Frontal cortex (tissue), 4 donors: ENCODE measurements around the gene PRR20D. TPM values are rescaled to one million over a fixed set of nuclear protein-coding genes. Genes with fewer than 3 reads are reported as not detected.
"Not testable (repeated sequence)": the region's sequence is repeated elsewhere in the genome, so short reads cannot be mapped to it uniquely, and the experiment has no call there.

Experiments
- DNase-seq, 2 donors: peaks; one replicate each; pipeline ENCODE4 v3.0.0; 2012; ENCODE audit warnings: low spot score in 2 of 2
- FAIRE-seq: peaks from 2 replicates; lab custom pipeline; 2012; peaks lifted over from hg19 to GRCh38; lab: Jason Lieb, UNC
- small RNA-seq: library from RNA; depleted of rRNA; stranded (forward); fragments of <200 nt; gene quantifications from one replicate; pipeline ENCODE3, GENCODE V24; 2014
- total RNA-seq: library from RNA; depleted of rRNA; stranded (reverse); fragments of >200 nt; gene quantifications from one replicate; pipeline ENCODE4 v1.2.3, GENCODE V29; 2014
- donor health status: control.
- donor health status: control.
- donor health status: control.

The PRR20D gene
- total RNA-seq: not detected

DNA sequence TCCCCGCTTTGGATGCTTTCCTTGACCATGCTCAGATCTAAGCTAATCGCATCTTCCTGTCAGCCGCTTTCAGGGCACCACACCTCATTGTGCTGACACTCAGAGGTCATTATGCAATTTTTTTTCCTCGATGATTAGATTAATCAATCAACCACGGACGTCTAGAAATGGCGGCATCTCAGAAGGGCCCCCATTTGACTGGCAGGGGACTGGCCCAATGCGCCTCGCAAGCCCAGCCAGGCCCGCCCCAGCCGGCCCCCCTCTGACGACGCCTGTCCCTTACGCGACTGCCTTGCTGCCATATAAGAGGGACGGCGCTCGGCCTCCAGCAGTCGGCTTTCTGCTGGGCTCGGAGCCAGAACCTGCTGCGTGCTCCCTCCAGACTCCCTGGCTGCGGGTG is at the start of gene PRR20D:
Gene PRR20D, plus strand, starts transcription at position 301 of the 400 bp plus-strand sequence. CDS start 387 bp downstream, outside the sequence.
- not testable (repeated sequence) for DNase-seq, FAIRE-seq

DNA sequence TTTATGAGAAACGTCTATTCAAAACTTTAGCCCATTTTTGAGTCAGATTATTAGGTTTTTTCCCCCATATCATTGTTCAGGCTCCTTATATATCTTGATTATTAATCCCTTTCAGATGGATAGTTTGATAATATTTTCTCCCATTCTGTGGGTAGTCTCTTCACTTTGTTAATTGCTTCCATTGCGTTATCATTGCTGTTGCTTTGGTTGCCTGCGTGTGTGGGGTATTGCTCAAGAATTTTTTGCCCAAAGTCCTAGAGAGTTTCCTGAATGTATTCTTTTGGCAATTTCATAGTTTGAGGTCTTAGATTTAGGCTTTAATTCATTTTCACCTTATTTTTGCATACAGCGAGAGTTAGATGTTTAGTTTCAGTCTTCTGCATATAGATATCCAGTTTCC is 45.5 kb upstream of the PRR20D start:
- DNase-seq: no peak
- FAIRE-seq: no peak

DNA sequence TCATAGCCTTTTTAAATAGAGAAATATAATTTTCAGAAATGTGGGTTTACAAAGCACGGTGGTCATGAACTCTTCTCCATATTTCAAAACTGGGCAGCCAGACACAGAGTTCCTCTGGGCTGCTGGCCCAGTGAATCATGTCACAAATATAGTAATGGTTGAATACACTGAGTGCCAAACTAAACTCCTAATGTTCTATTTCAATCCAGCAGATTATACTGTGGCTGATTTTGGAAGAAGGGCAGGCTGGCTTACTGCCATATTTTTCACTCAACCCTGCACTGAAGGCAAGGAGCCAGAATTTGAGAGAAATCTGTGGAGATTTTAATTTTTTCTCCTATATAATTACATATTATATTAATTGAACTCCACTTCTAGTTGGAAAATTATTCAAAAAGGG is 36.8 kb upstream of the PRR20D start:
- no peak for FAIRE-seq
- DNase-seq: no peak

DNA sequence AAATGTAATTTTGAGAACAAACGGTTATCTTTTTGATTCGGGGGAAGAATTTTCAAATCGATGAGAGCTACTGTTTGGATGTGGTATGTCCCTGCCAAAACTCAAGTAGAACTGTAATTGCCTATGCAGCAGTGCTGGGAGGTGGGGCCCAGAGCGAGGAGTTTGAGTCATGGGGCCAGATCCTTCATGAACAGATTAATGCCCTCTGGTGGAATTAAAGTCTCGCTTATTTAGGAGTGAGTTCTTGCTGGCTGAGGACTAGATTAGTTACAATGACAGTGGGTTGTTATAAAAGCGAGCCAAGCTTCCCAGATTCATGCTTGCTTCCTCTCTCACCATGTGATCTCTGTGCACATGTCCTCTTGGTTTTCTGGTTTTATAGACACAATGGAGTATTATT is 31.5 kb upstream of the PRR20D start:
- no peak for DNase-seq
- no peak for FAIRE-seq

DNA sequence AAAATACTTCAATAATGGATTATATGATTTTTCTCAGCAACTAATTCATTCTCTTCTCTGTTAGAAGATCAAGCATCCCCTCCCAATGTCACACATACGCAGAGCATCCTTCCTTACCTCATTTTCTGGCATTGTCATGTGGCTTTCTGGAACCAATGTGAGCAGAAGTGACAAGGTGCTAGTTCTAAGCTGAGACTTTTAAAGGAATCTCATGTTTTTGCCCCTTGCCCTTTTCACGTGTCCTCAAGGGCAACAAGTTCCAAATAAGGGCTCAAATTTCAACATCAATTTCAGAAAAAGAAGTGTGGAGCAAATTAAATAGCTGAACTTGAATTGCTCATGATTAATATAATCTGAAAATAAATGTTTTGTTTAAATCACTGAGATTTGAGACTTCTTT is 24.3 kb upstream of the PRR20D start:
- no peak for FAIRE-seq
- no peak for DNase-seq

DNA sequence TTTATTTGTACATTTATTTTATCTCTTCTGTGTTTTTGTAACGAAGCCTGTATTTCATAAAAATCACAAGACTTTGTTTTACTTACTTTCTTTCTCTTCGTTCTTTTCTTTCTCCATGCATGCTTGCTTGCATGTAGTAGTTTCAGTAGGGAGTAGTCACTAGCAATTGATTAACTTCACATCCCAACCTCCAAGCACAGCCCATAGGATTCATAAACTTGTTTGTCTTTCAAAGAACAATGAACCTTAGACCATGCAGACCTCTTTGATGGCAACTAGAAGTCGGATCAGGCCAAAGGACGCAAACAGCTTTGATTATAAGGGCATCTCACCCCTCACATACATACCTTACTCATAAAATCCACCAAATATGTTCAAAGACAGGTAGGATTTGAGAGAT is 22.8 kb upstream of the PRR20D start:
- no peak for DNase-seq
- no peak for FAIRE-seq

DNA sequence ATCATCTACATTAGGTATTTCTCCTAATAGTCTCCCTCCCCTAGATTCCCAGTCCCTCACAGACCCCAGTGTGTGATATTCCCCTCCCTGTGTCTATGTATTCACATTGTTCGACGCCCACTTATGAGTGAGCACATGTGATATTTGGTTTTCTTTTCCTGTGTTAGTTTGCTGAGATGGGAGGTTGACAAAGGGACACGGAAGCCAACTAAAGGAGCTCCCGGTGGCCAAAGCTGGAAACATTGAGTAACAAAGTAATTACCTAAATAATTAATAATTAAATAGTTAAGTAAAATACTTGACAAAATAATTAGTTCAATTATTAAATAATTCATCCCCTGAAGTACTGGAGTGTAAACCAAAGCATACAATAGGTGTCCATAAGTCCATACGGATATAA is 21.4 kb upstream of the PRR20D start:
- no peak for FAIRE-seq

DNA sequence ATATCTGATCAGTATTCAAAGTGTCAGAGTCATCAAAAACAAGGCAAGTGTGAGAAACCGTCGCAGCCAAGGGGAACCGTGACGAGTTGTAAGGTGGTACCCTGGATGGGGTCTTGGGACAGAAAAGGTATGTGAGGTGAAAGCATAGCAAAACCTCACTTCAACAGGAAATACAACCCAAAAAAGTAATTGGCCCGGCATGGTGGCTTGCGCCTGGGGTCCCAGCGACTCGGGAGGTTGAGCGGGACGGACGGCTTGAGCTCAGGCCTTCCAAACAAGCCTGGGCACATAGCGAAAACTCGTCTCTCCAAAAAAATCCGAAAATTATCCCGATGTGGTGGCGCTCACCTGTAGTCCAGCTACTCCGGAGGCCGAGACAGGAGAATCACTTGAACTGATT is 20.7 kb upstream of the PRR20D start:
- DNase-seq, FAIRE-seq: not testable (repeated sequence)

More for the DNA sequence above, 21.4 kb upstream of the PRR20D start:
- DNase-seq: no peak

DNA sequence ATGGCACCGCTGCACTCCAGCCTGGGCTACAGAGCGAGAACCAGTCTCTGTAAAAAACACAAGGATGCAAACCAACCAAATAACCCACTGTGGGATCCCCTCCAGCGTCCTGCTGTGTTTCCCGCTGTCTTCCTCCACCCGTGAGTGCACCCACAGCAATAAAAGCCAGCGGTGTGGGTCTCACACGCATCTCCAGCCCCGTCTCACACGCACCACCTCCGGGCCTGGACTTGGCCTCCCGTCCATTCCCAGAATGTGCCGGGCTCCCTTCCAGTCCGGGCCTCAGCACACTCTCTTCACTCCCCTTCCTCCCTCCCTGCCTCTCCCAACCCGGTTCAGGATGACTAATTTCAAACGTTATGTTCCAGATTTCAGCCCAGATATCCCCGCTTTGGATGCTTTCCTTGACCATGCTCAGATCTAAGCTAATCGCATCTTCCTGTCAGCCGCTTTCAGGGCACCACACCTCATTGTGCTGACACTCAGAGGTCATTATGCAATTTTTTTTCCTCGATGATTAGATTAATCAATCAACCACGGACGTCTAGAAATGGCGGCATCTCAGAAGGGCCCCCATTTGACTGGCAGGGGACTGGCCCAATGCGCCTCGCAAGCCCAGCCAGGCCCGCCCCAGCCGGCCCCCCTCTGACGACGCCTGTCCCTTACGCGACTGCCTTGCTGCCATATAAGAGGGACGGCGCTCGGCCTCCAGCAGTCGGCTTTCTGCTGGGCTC is 20.0 kb upstream of the PRR20D start, which contains the start of gene PRR20A:
Gene PRR20A, plus strand, starts transcription at position 684 of the 734 bp plus-strand sequence. CDS start 387 bp downstream, outside the sequence.
- FAIRE-seq, DNase-seq: not testable (repeated sequence)

DNA sequence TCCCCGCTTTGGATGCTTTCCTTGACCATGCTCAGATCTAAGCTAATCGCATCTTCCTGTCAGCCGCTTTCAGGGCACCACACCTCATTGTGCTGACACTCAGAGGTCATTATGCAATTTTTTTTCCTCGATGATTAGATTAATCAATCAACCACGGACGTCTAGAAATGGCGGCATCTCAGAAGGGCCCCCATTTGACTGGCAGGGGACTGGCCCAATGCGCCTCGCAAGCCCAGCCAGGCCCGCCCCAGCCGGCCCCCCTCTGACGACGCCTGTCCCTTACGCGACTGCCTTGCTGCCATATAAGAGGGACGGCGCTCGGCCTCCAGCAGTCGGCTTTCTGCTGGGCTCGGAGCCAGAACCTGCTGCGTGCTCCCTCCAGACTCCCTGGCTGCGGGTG is 13.2 kb upstream of the PRR20D start, which contains the start of gene PRR20B:
Gene PRR20B, plus strand, starts transcription at position 301 of the 400 bp plus-strand sequence. CDS start 387 bp downstream, outside the sequence.
- FAIRE-seq: not testable (repeated sequence)

DNA sequence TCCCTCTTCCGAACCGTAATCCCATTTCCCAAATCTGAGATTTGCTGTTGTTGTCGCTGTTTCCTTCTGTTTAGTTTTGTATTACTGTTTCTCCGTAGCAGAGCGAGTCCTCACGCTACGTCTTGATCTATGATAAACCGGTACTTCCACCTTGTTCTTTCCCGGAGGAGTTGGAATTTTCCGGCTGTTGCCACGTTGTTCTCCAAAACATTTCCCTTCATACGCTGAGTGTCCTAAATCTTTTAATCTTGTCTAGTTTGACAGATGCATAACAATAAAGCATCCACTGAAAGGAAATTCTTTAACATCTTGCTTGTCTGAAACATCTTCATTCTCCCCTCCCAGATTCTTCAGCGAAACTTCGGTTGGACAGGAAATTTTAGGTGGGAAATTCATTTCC is 12.3 kb upstream of the PRR20D start:
- FAIRE-seq, DNase-seq: not testable (repeated sequence)

More for the DNA sequence above, 13.2 kb upstream of the PRR20D start, which contains the start of gene PRR20B:
- DNase-seq: not testable (repeated sequence)

DNA sequence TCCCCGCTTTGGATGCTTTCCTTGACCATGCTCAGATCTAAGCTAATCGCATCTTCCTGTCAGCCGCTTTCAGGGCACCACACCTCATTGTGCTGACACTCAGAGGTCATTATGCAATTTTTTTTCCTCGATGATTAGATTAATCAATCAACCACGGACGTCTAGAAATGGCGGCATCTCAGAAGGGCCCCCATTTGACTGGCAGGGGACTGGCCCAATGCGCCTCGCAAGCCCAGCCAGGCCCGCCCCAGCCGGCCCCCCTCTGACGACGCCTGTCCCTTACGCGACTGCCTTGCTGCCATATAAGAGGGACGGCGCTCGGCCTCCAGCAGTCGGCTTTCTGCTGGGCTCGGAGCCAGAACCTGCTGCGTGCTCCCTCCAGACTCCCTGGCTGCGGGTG is 6.7 kb upstream of the PRR20D start, which contains the start of gene PRR20C:
Gene PRR20C, plus strand, starts transcription at position 301 of the 400 bp plus-strand sequence. CDS start 387 bp downstream, outside the sequence.
- FAIRE-seq, DNase-seq: not testable (repeated sequence)

DNA sequence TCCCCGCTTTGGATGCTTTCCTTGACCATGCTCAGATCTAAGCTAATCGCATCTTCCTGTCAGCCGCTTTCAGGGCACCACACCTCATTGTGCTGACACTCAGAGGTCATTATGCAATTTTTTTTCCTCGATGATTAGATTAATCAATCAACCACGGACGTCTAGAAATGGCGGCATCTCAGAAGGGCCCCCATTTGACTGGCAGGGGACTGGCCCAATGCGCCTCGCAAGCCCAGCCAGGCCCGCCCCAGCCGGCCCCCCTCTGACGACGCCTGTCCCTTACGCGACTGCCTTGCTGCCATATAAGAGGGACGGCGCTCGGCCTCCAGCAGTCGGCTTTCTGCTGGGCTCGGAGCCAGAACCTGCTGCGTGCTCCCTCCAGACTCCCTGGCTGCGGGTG is 6.5 kb downstream of the PRR20D start, which contains the start of gene PRR20E:
Gene PRR20E, plus strand, starts transcription at position 301 of the 400 bp plus-strand sequence. CDS start 387 bp downstream, outside the sequence.
- DNase-seq, FAIRE-seq: not testable (repeated sequence)

DNA sequence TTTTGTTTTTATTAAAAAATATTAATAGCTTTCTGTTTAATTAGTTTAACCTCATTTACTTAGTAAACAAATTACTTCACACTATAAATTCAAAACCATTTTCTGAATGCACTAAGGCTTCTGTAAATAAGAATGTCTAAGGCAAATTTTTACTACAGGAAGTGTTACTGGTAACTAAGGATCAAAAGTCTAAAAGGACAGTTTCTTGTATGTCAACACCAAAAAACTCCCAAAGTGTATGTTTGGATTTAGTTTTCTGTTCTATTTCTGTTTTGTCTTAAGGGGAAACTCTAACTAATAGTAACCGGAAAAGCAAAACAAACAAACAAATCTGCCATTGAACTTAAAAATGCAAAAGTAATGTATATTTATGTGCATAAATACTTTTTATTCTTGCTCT is 31.2 kb downstream of the PRR20D start:
- no peak for DNase-seq
- no peak for FAIRE-seq

DNA sequence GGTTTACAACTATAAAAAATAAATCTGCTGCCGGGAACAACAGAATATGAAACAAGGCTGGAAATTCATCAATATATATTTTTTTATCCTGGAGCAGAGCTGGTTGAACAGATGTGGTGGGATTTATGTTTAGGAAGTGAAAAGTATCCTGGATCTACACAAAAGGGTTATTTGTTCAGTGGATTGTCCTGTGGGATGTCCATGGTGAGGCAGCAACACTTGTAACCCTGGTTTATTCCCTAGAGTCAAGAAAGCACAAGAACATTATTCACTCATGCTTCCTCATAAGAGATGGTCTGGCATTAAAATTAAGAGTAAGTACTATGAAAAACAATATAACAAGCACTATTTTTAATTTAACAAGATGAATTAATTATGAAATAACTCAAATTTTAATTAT is 52.6 kb downstream of the PRR20D start:
- FAIRE-seq: no peak
- no peak for DNase-seq

Small RNA genes within 50 kb of the gene (small RNA-seq; reads per million reads assigned to genes)
- gene PRR20FP: not detected

Other genes with a start within 250 kb of the PRR20D start
- gene PRR20A, start 19.7 kb upstream of the PRR20D start, total RNA-seq: not detected
- not detected for gene PRR20B, start 13.1 kb upstream of the PRR20D start, total RNA-seq
- not detected for gene PRR20C, start 6.6 kb upstream of the PRR20D start, total RNA-seq
- gene PRR20E, start 6.6 kb downstream of the PRR20D start, total RNA-seq: not detected